Activated gamma-delta T cell treated with Interleukin-2 at 50 U/mL for 16 hours (primary cell): ENCODE measurements around the gene MICAL3.

ENCODE experiments used
- DNase-seq: peaks from one replicate; pipeline ENCODE4 v3.0.0-alpha.2; 2020

The MICAL3 gene

DNA sequence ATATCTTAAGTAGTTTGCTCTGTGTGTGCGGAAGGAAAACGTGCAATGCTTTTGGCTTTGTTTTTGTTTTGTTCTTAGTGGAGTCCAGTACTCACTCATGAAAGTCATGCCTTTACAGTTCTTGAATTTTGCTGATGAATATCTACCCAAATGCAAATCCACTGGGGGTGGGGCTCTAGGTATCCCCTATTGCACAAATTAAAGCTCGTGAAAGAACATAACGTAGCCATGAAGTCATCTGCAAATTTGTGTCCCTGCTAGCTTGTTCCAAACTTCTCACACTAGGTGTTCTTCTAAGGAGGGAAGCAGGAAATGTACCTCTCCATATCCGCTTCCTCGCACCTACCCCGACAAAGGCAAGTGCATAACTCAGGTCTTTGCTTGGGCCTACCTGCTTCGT is 118.9 kb downstream of the MICAL3 start:
- DNase-seq, result no peak

DNA sequence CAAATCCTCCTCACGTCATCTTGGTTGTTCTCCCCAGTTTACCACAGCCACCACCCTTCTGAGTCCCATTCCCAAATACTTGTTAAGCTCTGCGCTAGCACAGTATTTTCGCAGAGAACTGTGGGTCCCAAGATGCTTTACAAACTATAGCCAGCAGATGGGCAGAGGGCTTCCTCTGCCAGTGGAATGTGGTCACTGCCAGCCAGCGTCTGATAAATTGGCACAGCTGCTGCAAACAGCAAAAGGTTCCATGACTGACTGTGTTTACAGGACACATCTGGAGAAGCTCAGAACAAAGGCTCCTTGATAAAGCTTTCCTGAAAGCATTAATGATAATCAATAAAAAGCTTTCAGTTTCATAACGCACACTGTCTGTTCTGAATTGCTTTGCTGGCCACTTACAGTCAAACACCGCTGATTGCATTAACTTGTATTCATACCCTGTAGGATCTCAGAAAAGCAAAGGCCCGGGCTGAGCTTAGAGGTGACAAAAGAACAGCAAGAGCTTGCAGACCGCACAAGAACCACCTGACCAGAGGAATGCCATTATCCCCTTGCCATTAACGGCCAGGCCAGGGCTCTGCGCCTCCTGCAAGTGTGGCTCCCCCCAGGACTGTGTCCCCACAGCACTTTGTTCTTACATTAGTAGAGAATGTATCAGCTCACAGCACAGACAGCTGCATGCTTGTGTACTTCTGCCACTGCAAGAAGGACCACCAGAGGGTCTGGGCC is 120.6 kb downstream of the MICAL3 start:
- DNase-seq, result no peak

DNA sequence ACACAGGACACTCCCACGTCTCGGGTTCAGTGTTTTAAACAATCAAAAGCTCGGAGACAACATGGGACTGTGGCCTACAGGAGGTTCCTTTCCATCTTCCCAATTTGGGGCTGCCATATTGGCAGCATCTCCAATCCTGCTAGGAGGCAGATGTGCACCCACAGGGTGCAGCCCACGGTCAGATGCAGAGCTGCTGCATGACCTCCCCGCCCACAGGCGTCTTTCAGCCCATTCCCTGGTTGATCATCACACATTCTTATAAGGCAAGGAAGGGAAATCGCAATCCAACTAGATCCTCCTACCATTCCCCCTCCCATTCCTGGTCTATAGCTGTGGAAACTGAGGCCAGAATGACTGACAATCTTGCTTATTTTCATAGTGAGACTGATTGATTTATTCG is 121.4 kb downstream of the MICAL3 start:
- DNase-seq, result no peak

DNA sequence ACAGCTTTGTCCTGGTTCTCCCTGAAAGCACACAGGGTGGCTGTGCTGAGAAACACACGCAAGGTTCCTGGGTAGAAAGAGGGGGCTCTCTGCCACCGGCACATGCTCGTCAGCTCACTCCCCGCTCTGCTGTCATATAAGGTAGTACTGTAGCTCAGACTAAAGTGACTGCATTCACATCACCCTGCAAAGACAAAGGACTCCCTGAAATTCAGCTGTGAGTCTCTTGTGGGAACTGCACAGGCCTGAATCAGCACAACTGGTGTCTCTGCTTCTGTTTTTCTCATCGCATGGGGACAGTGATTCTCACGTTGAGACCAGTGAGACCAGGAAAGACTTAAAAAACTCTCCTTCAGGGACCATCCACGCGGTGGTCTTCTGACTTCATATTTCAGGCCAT is 126.0 kb downstream of the MICAL3 start:
- no peak for DNase-seq

DNA sequence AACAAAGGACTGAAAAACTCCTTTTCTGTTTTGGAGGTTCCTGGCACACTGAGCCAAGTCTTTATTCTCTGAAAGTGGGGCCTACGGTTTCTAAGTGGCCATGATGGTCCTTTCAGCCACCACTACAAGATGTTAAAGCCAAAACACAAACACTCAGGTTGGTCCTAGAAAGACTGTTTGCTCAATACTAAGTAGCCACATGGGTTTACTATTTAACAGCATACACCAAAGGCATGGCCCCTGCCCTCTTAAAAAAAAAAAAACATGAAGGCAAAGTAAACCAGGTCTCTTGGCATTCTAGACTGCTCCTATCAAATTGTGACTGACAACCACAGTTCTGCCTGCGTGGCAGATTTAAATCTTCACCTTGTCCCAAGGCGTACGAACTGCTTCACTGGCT is 126.5 kb downstream of the MICAL3 start:
- no peak for DNase-seq

DNA sequence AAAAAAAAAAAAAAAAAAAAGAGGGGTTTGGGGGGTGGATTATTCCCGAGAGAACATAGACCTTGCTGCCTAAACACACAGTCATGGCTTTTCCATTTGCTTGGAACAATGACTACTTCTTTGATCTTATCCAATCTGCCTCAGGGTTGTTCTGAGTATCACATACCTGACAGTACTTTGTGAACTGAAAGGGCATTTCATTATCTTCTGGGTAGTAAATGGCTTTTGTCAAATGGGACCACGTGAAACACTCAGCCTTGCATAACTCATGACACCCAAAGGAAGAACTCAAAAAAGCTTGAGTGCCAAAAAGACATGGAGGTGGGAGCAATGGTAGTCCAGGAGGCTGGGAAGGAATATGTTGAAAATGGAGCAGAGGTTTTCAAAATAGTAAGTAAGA is 126.9 kb downstream of the MICAL3 start:
- DNase-seq, result no peak

DNA sequence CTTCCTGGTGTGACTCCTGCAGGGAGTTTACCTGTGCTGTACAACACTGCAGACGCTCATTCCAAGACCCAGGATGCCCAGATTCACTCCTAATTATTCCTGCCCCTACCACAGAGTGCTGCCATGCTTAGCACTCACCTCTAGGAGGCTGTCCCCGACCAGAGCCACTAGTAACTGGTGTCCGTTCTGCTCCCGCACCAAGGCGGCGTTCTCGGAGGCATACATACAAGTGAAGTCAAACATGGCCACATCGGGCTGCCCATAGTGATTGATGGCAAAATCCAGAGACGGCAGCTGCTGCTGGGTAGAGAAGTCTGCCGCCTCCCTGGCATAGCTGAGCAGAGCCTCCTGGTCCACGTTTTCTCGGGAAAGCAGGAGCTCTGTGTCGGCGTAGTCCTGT is 127.8 kb downstream of the MICAL3 start:
- DNase-seq, result no peak

DNA sequence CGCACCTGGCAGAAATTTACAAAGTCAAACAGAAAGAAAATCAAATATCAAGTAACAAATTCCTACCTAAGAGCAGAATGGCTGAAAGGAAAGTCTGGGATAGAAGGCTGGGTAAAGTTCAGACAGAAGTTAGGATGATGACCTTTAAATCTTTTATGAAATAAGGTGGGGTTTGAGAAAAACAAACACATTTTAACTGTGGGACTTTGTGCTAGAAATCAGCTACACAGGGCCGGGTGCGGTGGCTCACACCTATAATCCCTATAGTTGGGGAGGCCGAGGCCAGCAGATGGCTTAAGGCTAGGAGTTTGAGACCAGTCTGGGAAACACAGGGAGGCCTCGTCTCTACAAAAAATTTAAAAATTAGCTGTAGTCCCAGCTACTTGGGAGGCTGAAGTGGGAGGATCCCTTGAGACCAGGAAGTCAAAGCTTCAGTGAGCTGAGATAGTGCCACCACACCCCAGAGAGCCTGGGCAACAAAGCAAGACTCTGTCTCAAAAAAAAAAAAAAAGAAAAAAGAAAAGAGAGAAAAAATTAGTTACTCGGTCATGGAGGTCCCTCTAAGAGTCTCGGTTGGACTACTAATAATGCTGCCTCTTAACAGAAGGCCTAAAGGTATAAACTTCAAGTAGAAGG is 130.3 kb downstream of the MICAL3 start:
- DNase-seq, result no peak

DNA sequence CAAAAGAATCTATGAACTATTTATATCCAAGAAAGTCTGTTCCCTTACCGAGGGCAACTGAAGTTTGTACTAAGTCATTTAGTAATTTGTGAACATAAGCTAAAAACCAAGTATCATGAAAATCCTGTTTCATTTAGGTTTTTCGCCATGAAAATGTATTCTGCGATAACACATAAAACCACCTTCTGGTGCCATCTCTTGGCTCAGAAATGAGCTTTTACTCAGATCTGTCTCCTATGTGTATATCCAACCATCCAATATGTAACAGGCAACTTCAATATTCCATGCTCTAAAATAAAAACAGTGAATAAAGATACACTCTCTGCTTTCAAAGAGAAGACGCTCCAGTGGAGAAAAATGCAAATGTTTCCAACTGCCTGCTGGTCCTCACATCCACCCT is 132.0 kb downstream of the MICAL3 start:
- no peak for DNase-seq

DNA sequence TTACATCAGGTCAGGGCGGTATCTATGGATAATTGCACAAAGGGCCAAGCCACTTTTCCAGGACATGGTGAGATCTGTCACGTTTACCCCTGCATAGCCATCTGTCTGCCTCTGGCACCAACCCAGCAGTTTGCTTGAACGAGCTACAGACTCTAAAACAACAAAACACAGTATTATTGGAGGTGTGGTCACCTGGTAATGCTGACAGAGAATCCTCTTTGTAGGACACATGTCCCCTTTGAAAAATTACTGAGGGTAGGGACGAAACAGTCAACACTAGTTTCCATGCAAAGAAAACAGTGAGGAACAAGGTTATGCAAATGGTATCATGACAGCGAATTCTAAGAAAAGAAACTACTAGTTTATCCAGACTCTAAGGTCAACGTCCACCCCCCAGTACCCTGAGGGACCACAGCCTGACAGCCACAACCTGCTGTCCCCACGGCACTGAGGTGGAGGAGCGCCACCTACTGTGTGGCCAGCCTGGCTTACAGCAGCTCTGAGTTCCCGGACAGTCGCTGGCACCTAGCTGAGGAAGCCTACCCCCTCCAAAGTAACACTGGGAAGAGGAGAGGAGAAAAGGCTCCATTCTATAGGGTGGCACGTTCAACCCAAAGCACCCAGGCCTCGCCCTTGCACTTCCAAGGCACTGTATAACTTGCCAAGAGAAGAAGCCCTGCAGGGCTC is 132.7 kb downstream of the MICAL3 start:
- DNase-seq, result no peak

DNA sequence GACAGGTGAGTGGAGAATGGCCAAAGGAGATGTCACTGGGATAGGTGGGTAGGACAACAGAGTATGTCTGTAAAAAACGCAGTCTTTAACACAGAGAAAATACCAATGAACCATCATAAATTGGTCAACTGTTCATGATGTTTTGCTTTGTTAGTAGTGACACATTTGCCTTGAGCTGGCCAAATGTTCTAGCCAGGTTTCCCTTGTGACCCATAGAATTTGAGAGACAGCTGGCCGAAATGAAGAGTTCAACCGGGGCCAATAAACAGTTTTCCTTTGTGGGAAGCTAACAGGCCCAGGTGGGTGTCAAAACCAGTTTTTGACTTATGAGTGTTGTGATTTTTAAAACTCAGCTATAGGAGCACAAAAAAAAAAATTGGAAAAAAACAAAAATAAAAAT is 133.5 kb downstream of the MICAL3 start:
- no peak for DNase-seq

DNA sequence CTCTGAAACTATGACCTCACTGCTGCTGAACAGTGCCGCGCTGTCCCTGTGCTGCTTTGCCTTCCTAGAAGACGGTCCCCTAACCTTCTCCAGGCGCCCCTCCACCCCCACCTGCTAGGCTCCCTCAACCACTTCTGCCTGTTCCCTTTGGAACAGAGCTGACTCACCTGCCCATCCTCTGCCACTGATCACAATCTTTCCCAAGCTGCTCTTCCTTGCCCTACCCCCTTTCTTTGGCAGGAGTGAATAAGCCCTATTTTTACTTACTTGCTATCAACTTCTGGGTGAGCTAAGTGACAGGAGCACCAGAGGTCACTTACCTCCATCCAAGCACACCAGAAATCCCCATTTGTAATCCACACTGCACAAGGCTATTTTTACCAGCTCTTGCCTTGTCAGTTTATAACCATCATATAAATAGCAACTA is 134.1 kb downstream of the MICAL3 start:
- DNase-seq, result no peak

DNA sequence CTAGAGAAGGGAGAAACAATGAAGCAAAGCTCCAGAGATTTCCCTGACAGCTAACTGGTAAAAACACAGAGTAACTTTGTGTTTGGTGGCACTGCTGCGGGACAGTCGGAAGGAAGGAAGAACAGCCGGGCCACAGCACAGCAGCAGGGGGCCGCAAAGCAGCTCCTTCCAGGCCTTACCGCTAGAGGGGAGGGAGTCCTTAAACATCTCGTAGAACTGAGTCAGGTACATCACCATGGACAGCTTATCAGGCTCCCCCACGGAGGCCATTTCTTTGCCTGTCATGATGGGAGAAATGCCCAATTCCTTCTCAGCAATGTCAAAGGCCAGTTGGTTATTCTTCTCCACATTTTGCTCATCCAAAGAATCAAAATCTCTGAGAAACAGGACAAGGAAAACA is 135.5 kb downstream of the MICAL3 start:
- DNase-seq, result no peak

DNA sequence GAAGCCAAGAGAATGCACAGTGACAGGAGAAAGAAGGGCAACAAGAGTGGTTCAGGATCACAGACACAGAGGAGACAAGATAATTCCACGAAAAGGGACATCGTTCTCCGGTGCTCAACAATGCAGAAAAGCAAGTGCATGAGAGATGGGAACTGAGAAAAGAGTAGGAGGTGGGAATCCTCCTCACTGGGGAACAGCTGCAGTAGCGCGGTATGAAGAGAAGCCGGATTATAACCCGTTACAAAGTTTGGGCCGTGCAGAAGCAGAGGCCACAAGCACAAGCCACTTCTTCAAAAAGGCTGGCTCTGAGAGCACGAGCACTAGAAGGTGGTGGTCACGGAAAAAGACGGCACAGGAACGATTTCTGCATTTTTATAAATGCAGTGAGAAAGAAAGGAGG is 135.9 kb downstream of the MICAL3 start:
- no peak for DNase-seq

DNA sequence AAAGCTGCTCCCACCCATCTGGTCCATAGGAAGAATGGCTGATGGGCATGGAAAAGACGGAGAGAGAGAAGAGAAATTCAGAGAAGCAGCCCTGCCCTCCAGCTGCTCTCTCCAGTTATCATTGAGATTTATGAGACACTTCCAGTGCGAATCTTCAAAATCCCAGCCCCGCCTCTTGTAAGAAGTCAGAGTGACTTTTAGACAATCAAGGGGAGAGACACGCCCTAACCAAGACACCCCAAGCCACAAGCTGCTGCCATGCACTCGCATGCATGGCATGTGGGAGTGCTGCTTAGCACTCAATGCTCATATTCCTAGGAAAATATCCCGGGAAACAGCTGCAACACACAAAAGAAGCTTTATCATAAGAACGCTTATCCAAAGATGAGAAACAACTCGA is 139.5 kb downstream of the MICAL3 start:
- no peak for DNase-seq

DNA sequence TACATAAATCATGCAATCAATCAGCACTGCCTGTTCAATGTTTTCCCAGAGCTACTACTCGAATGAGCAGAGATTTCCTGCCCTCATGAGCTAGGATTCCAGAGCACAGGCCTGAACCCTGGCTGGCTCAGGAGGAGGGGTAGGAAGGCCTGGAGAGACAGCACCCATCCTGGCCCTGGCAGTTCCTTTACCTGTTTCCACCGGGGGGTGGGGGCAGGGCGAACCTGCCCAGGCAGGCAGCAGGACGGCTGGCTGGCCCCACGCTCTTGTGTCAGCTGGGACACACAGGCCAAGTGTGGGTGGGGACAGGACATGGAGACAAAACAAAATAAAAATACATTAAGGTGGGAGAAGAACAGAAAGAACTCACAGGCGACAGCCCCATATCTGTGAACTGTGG is 140.3 kb downstream of the MICAL3 start:
- no peak for DNase-seq

DNA sequence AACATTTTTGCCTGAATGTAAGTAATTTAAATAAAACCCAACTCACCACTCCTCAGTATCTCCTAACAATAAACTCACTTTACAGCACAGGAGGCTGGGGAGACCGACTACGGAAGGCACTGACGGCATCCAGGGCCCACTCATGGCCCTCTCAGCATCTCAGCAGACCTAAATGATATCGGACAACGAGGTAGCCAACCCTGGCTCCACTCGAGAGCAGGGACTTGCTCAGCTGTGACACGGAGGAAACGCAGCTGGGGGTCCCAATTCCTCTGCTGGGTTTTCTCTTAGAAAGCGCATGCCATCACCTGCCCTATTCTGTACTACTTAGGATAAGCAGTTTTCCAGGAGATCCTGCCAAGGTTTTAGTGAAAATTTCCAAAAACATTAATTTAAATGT is 141.0 kb downstream of the MICAL3 start:
- no peak for DNase-seq

DNA sequence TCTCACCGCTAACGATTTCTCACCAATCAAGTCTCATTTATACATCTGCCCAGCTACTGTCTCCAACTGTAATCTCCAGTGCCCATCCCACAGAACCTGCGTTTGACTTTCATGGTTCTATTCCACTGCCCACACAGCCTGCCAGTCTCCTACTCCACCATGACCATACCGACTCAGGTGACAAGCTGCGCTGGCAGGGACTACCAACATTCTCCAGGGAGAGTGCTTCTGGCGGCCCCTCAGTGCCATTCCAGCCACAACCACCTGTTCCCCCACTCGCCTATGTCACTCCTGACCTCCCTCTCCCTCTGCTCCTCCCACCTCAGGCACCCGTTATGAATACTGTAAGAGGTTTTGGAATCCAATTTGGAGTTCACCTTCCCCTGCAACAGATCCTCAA is 141.6 kb downstream of the MICAL3 start:
- DNase-seq, result no peak

DNA sequence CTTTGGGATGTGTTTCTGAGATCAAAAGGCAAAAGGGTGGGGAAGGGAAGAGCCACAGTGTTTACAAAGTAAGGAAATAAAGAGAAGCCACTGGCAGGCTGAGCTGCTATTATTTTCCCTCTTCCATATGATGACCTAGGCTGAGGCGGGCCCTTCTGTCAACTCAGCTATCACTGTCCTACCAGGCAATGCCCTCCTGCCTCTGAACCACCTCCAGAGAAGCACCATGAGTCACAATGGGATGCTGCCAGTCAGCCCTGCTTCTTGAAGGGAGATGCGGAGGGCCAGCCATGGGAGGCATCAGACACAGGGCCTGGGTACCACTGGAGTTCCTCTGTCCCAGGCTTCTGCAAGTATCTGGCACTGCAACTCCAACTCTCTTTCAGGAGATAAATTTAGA is 142.2 kb downstream of the MICAL3 start:
- no peak for DNase-seq

DNA sequence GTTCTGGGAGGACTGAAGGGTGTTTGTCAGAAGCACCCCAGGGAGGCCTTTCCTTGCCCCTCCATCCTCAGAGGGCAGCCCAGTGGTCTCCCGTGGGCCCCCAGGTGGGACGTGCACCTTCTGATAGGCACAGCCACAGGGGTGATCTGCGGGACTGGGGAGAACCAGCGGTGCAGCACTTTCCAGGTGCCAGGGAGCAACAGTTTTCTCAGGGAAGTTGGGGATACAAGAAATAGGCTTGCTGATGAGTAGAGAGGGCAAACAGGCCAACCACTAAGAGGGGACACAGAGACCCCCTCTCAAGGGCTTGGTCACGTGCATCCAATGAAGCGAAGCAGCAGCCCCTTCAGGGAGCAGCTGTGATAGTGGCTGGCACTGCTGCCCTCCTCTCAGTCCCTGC is 143.0 kb downstream of the MICAL3 start:
- DNase-seq, result no peak

DNA sequence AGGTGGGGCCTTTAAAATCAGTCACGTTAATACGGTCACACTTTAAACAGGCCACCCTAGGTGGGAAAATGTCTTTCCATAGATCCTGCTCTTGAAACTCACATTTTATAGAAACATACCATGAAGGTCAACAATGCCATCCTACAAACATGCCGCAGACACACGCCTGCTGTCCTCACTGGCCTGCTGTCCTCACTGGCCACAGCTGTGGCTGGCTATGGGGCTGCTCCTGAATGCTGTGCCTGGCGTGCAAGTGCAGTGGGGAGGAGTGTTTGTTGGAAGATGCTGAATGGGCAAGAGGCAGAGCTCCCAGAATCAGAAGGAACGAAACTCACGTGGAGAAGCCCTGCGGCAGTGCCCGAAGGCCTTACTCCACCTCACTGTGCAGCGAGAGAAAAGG is 143.9 kb downstream of the MICAL3 start:
- DNase-seq, result no peak

DNA sequence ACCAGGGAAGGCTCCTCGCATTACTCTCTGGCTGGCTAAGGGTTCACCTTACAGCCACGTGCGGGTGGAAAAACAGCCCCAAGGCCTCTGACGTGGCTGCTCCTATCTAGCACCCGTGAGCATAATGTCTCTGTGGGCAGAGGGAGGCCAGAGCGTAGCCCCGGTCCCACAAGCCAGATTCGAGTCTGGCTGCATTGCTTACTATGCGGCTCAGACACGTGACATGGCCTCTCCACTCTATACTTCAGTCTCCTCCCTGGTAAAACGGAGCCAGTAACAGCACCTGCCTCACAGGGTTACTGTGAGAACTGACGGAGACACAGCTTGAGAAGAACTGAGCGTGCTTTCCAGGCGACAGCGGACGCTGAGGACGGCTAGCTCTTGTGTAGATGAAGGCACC is 144.3 kb downstream of the MICAL3 start:
- DNase-seq, result no peak

DNA sequence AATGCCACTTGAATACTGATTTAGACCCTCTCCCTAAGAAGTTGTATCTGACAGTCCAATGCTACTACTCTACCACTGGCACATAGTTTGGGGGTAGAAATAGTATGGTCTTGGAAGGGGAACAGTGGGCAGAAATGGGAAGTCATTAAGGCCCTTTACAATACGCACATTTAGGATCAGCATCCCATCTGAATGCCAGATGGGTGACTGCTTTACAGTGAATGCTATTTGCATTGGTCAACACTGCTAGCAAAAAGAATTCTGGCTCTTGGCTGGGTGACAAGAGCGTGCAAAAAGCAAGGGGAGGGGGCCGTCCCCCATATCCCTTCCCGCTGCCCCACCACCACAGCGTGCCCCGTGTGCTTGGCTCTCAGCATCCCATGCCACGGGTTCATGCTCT is 145.4 kb downstream of the MICAL3 start:
- no peak for DNase-seq

DNA sequence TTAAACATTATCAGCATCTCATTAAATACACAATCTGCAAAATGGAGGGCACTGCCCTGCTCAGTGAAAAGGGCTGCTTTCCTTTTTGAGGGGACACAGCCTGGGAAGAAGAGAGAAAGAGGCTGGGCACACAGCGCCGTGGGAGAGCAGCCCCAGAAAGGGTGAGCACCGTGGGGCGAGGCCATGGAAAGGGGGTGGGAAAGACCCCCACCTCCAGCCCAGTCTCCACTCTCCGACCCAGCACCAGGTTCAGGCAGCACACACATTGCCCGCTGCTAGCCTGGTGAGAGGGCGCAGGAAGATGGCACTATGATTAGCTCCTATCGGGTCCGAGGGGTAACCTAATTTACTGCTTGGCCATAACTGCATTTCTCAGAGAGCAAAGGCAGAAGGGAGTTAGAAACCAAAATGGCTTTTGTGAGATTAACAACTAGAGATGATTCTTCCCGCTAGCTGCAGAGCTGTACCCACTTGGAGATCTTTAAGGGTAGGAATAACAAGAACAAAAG is 146.1 kb downstream of the MICAL3 start:
- DNase-seq, result no peak
